Epithelial cell of umbilical artery (primary cell): ENCODE results near the gene LYST. TPM values are rescaled to one million over a fixed set of nuclear protein-coding genes. Genes with fewer than 3 reads are reported as not detected.

ENCODE experiments used
- total RNA-seq: library from RNA; depleted of rRNA; stranded (reverse); fragments of >200 nt; gene quantifications from 2 replicates; pipeline ENCODE4 v1.2.3, GENCODE V29; 2014

LYST gene
- total RNA-seq: 5.5 and 11.1 TPM in 2 replicates

GRCh38 chr1:235866205-235866912 lies at the start of gene LYST:
TSS of gene LYST (minus strand) at chr1:235866906. CDS start at chr1:235830417, 36,489 bp downstream.

DNA sequence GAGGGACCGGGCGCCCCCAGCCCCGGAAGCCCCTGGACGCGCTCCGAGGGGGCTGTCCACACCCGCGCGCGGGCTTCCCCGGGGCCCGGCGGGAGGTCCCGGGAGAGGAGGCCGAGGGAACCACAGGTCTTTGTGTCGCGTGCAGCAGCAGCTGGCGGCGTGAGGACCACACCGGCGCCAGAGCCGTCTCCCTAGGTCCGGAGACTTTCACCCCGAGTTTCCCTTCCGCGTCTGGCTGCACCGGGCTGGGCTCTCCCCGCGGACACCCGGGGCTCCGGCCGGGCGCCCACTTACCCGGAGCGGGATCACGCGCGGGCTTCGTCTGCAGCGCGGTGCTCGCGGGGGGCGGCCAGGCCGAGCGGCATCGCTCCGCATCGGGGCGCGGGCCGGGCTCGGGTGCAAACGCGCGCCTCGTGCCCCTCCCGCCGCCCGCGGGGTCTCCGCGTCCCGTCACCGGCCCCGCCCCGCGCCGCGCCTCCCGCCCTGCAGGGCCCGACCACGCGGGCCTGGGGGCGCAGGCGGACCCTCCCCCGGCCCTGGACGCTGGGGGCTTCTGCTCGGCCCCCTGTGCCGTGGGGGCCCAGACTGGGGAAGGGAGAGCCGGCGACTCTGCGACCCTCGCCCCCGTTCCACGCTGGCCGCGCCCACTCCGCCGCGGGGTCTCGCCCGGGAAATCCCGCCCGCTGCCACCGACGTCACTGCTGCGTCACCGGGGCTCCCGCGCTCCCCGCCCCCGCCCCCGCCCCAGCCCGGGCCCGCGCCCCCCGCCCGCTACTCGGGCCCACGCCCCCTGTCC lies 217.1 kb downstream of the LYST start, which contains the start of gene GNG4:
Gene GNG4, minus strand, starts transcription at position 417 of the 796 bp plus-strand sequence. CDS start 65,946 bp downstream, outside the sequence.

Other genes with a start within 250 kb of the LYST start
- gene GNG4, start 217.1 kb downstream of the LYST start, total RNA-seq: not detected in 2 replicates
- 47.0 and 61.4 TPM in 2 replicates for gene NID1, start 198.2 kb upstream of the LYST start, total RNA-seq